Vagina (tissue), 2 donors: ENCODE results near the gene DAB2IP. TPM values are rescaled to one million over a fixed set of nuclear protein-coding genes. Genes with fewer than 3 reads are reported as not detected.

Source experiments
- DNase-seq, 2 donors: peaks; one replicate each; pipeline ENCODE4 v3.0.0-alpha.2; 2017; ENCODE audit errors: extremely low spot score in 2 of 2
- H3K27ac ChIP-seq: fragments of 200-600 bp; sonication (generic); one replicate; pipeline ENCODE4 v1.5.1; 2019
- H3K27me3 ChIP-seq: fragments of 200-600 bp; sonication (generic); one replicate; pipeline ENCODE4 v1.5.1; 2019
- H3K36me3 ChIP-seq, 2 donors: fragments of 200-600 bp; sonication (generic); one replicate each; pipeline ENCODE4 v1.5.1; 2017 to 2019
- H3K4me1 ChIP-seq: fragments of 200-600 bp; sonication (generic); one replicate; pipeline ENCODE4 v1.5.1; 2019
- H3K4me3 ChIP-seq, 2 donors: fragments of 200-600 bp; sonication (generic); 1 replicate in 1 of 2; 2 replicates in 1 of 2; pipeline ENCODE4 v1.5.1; 2016 to 2019
- H3K9me3 ChIP-seq: fragments of 200-600 bp; sonication (generic); one replicate; pipeline ENCODE4 v1.5.1; 2019
- CTCF ChIP-seq, 3 experiments: fragments of 450-650 bp in 2 of 3; fragments of 200-600 bp in 1 of 3; sonication (generic) in 1 of 3; IDR thresholded peaks; one replicate each; pipeline ENCODE4 v1.5.1; 2017 to 2019; ENCODE audit warnings: antibody characterized with exemption in 3 of 3, mild to moderate bottlenecking in 2 of 3, moderate library complexity in 2 of 3
- POLR2A ChIP-seq, 2 donors: fragments of 450-650 bp; IDR thresholded peaks; one replicate each; pipeline ENCODE4 v1.6.1; 2017; ENCODE audit warnings: antibody characterized with exemption in 2 of 2, mild to moderate bottlenecking in 2 of 2, moderate library complexity in 2 of 2
- POLR2AphosphoS5 ChIP-seq, 2 donors: sonication (generic); formaldehyde crosslinking; IDR thresholded peaks; one replicate each; pipeline ENCODE4 v1.9.0; 2017; ENCODE audit warnings: antibody characterized with exemption in 2 of 2, mild to moderate bottlenecking in 2 of 2, low read depth in 1 of 2; ENCODE audit not compliant: insufficient read depth in 1 of 2
- intact Hi-C: fragments of 100-400 bp; cut with DNase I; formaldehyde crosslinking; loops from one replicate; pipeline ENCODE4 v1.15.1; 2023
- total RNA-seq: library from RNA; depleted of rRNA; stranded (reverse); fragments of >200 nt; gene quantifications from one replicate; pipeline ENCODE4 v1.2.3, GENCODE V29; 2016

Gene DAB2IP
- total RNA-seq, 1 donor from 2014 or later = 38.8 TPM

GRCh38 chr9:121667890-121668289, 16.5 kb downstream of the DAB2IP start:
- Histone ChIP-seq H3K27me3 (no peaks in the 10 kb centered on the region), H3K27ac (no peak overlapping the region), H3K9me3 (no peaks in the 10 kb centered on the region), H3K4me1 (peaks cover 12% of the 10 kb centered on the region), H3K36me3 (no peaks in the 10 kb centered on the region), H3K4me3 (no peak overlapping the region)
- intact Hi-C loops = no loop called here
- TF ChIP-seq POLR2A (IDR thresholded peaks at IDR 0.05) = no peak
- TF ChIP-seq CTCF (IDR thresholded peaks at IDR 0.05) = no peak
- no peak for TF ChIP-seq POLR2AphosphoS5 (IDR thresholded peaks at IDR 0.05; ENCODE audit: insufficient read depth in 1 of 2, low read depth in 1 of 2)
- no peak for DNase-seq

- H3K27ac ChIP-seq = no peak overlapping the region
Observed at GRCh38 chr9:121670431-121670830, 19.0 kb downstream of the DAB2IP start.

GRCh38 chr9:121671612-121672155, 20.2 kb downstream of the DAB2IP start:
- Histone ChIP-seq H3K4me3 (no peak overlapping the region), H3K4me1 (peaks cover 26% of the 10 kb centered on the region), H3K36me3 (no peaks in the 10 kb centered on the region), H3K27me3 (no peaks in the 10 kb centered on the region), H3K27ac (no peak overlapping the region), H3K9me3 (no peaks in the 10 kb centered on the region)
- DNase-seq = no peak
- intact Hi-C loops = no loop called here
- TF ChIP-seq CTCF (IDR thresholded peaks at IDR 0.05) = no peak
- TF ChIP-seq POLR2A (IDR thresholded peaks at IDR 0.05) = no peak
- TF ChIP-seq POLR2AphosphoS5 (IDR thresholded peaks at IDR 0.05; ENCODE audit: insufficient read depth in 1 of 2, low read depth in 1 of 2) = no peak

More at GRCh38 chr9:121670431-121670830, 19.0 kb downstream of the DAB2IP start:
- Histone ChIP-seq H3K27me3 (no peaks in the 10 kb centered on the region), H3K4me1 (peaks cover 18% of the 10 kb centered on the region), H3K36me3 (no peaks in the 10 kb centered on the region), H3K9me3 (no peaks in the 10 kb centered on the region), H3K4me3 (no peak overlapping the region)
- intact Hi-C loops = no loop called here
- TF ChIP-seq CTCF (IDR thresholded peaks at IDR 0.05) (no peak), POLR2A (IDR thresholded peaks at IDR 0.05) (no peak)
- DNase-seq = no peak

- Histone ChIP-seq H3K36me3 (no peaks in the 10 kb centered on the region), H3K27ac (no peak overlapping the region), H3K4me3 (no peak overlapping the region), H3K9me3 (no peaks in the 10 kb centered on the region), H3K4me1 (peaks cover 26% of the 10 kb centered on the region), H3K27me3 (no peaks in the 10 kb centered on the region)
- intact Hi-C loops = no loop called here
- no peak for TF ChIP-seq POLR2A (IDR thresholded peaks at IDR 0.05)
- no peak for TF ChIP-seq POLR2AphosphoS5 (IDR thresholded peaks at IDR 0.05; ENCODE audit: insufficient read depth in 1 of 2, low read depth in 1 of 2)
- TF ChIP-seq CTCF (IDR thresholded peaks at IDR 0.05) = no peak
- DNase-seq = no peak
Observed at GRCh38 chr9:121672213-121672612, 20.8 kb downstream of the DAB2IP start.

- Histone ChIP-seq H3K27me3 (no peaks in the 10 kb centered on the region), H3K27ac (no peak overlapping the region), H3K9me3 (no peaks in the 10 kb centered on the region), H3K4me3 (no peak overlapping the region), H3K4me1 (peaks cover 26% of the 10 kb centered on the region), H3K36me3 (no peaks in the 10 kb centered on the region)
- TF ChIP-seq POLR2A (IDR thresholded peaks at IDR 0.05) = no peak
- DNase-seq = no peak
- intact Hi-C loops = no loop called here
Observed at GRCh38 chr9:121672986-121673385, 21.6 kb downstream of the DAB2IP start.
